A673 (cell line): ENCODE data around the gene NHLRC4.

Source experiments
- EZH2 ChIP-seq: fragments of 200-600 bp; sonication (generic); IDR thresholded peaks from 2 replicates; pipeline ENCODE4 v1.6.1; 2017; ENCODE audit warnings: borderline replicate concordance, low read depth, mild to moderate bottlenecking, mixed read lengths, antibody characterized with exemption, low read length; ENCODE audit not compliant: poor library complexity, severe bottlenecking
- TF ChIP-seq, protein P1 (sequence below): fragments of 300-800, 200-600 bp; sonication (generic); conservative IDR thresholded peaks from 2 replicates; pipeline ENCODE4 v1.5.1; 2017; ENCODE audit warnings: low read depth, mild to moderate bottlenecking, antibody characterized with exemption, low read length, moderate library complexity, mixed read lengths

DNA sequence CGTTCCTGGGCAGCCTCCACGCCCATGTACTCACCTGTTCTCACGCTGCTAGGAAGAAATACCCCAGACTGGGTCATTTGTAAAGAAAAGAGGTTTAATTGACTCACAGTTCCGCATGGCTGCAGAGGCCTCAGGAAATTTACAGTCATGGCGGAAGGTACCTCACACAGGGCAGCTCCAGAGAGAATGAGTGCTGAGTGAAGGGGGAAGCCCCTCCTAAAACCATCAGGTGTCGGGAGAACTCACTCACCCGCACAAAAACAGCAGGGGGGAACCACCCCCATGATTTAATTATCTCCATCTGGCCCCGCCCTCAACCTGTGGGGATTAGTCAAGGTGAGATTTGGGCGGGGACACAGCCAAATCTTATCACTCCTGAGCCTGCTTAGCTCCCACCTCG lies 41.2 kb downstream of the NHLRC4 start:
- TF ChIP-seq, protein P1, sequence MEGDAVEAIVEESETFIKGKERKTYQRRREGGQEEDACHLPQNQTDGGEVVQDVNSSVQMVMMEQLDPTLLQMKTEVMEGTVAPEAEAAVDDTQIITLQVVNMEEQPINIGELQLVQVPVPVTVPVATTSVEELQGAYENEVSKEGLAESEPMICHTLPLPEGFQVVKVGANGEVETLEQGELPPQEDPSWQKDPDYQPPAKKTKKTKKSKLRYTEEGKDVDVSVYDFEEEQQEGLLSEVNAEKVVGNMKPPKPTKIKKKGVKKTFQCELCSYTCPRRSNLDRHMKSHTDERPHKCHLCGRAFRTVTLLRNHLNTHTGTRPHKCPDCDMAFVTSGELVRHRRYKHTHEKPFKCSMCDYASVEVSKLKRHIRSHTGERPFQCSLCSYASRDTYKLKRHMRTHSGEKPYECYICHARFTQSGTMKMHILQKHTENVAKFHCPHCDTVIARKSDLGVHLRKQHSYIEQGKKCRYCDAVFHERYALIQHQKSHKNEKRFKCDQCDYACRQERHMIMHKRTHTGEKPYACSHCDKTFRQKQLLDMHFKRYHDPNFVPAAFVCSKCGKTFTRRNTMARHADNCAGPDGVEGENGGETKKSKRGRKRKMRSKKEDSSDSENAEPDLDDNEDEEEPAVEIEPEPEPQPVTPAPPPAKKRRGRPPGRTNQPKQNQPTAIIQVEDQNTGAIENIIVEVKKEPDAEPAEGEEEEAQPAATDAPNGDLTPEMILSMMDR = no peak
- no peak for TF ChIP-seq EZH2
